Skeletal muscle tissue (tissue), 4 donors: ENCODE data around the gene VTI1A. TPM values are rescaled to one million over a fixed set of nuclear protein-coding genes. Genes with fewer than 3 reads are reported as not detected.

Experiments
- H3K27ac ChIP-seq: one replicate; pipeline ENCODE4 v1.7.0; 2013; ENCODE audit warnings: mild to moderate bottlenecking, low read depth, low read length, inconsistent platforms
- H3K27me3 ChIP-seq, 3 donors: one replicate each; pipeline ENCODE4 v1.7.0; 2013; ENCODE audit warnings: low read length in 3 of 3; ENCODE audit not compliant: control insufficient read depth in 3 of 3, insufficient read depth in 3 of 3
- H3K36me3 ChIP-seq, 3 donors: one replicate each; pipeline ENCODE4 v1.7.0; 2013; ENCODE audit warnings: low read length in 3 of 3; ENCODE audit not compliant: control insufficient read depth in 3 of 3, insufficient read depth in 3 of 3
- H3K4me1 ChIP-seq, 3 donors: one replicate each; pipeline ENCODE4 v1.7.0; 2013; ENCODE audit warnings: low read length in 3 of 3, mild to moderate bottlenecking in 3 of 3; ENCODE audit not compliant: control insufficient read depth in 3 of 3, insufficient read depth in 3 of 3
- H3K4me3 ChIP-seq, 3 donors: one replicate each; pipeline ENCODE4 v1.7.0; 2013; ENCODE audit warnings: low read length in 3 of 3
- H3K9ac ChIP-seq, 3 donors: one replicate each; pipeline ENCODE4 v1.7.0; 2013; ENCODE audit warnings: low read length in 3 of 3, mild to moderate bottlenecking in 3 of 3, moderate library complexity in 2 of 3, low read depth in 1 of 3
- H3K9me3 ChIP-seq, 3 donors: one replicate each; pipeline ENCODE4 v1.7.0; 2013; ENCODE audit warnings: low read length in 3 of 3; ENCODE audit not compliant: control insufficient read depth in 3 of 3
- total RNA-seq: library from RNA; depleted of rRNA; stranded (reverse); fragments of >200 nt; gene quantifications from one replicate; pipeline ENCODE4 v1.2.3, GENCODE V29; 2014
- donor health status: Osteomylitis.

VTI1A gene
- total RNA-seq, 1 donor from 2014 or later = 18.3 TPM

DNA sequence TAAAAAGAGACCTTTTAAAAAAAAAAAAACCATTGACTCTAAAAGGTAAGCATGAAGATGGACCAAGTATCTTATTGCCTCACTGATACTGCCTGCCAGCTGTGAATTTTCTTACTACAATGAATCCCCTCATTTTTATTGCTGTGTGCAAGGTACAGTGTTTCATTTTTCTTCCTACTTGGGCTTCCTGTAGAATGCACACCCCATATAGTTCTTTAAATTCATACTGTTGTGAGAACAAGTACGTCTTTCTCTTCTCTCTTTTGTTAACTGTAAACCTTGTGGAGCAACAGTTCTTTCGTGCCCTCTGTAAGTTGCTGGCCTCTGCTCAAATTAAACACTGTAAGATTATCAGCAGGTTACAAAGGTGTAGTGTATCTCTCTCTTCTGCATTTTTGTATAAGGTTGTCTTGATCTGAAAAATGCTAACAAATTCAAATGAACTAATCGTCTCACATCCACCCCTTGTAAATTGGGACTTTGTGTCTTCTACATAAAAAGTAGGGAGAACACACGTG is 105.6 kb downstream of the VTI1A start:
- H3K36me3 ChIP-seq = no peaks in the 10 kb centered on the region
- no peak overlapping the region for H3K9ac ChIP-seq
- no peaks in the 10 kb centered on the region for H3K9me3 ChIP-seq
- no peaks in the 10 kb centered on the region for H3K27me3 ChIP-seq
- no peak overlapping the region for H3K27ac ChIP-seq
- H3K4me3 ChIP-seq = no peak overlapping the region
- H3K4me1 ChIP-seq = no peaks in the 10 kb centered on the region

DNA sequence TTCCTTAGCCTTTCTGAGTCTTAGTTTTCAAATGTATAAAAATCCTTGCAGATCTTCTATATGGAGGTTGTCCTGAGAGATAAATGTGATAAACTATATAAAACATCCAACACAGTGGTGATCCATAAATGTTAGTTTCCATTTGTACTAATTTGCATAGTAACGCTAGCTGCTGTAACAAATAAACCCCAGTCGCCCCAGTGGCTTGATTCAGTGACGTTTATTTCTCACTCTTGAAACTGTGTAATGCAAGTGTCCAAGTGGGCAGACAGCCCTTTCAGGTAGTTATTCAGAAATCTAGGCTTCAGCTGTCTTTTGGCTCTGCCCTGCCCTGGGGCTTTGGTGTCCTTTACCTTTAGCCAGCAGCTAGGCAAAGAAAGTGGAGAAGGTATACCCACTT is 106.3 kb downstream of the VTI1A start:
- Histone ChIP-seq H3K27ac (no peak overlapping the region), H3K9me3 (no peaks in the 10 kb centered on the region), H3K9ac (no peak overlapping the region), H3K4me3 (no peak overlapping the region), H3K4me1 (no peaks in the 10 kb centered on the region), H3K27me3 (no peaks in the 10 kb centered on the region), H3K36me3 (no peaks in the 10 kb centered on the region)

DNA sequence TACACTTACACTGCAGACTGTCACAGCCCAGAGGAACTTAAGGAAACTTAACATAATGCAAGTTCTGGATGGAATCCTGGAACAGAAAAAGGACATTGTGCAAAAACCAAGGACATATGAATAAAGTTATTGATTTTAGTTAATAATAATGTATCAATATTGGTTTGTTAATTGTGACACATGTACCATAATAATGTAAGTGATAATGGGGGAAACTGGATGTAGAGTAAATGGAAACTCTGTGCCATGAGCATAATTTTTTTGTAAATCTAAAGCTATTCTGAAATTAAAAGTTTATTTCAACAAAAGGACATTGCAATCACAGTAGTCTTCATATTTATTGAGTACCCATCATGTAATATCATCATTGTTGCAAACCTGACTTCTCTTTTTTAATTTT is 107.2 kb downstream of the VTI1A start:
- no peaks in the 10 kb centered on the region for H3K36me3 ChIP-seq
- no peak overlapping the region for H3K9ac ChIP-seq
- H3K27ac ChIP-seq = no peak overlapping the region
- H3K27me3 ChIP-seq = no peaks in the 10 kb centered on the region
- no peaks in the 10 kb centered on the region for H3K4me1 ChIP-seq
- no peak overlapping the region for H3K4me3 ChIP-seq
- H3K9me3 ChIP-seq = no peaks in the 10 kb centered on the region

DNA sequence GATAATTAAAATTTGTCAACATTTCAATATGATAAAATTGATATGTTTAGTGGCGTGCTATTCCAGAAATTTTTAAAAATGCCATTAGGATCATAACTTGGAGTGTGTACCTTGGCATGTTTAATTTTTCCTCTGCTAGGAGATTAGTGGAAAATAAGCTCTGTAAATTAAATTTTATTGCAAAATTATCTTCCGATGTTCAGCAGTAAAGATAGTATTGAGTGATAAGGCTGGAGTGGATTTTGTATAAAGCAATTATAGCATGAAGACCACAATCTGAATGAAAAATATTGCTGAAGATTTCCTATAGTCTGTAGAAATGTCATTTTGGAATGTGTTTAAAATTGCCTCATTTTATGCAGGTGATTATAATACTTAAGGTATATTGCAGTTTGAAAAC is 110.2 kb downstream of the VTI1A start:
- Histone ChIP-seq H3K9ac (no peak overlapping the region), H3K27me3 (no peaks in the 10 kb centered on the region), H3K9me3 (no peaks in the 10 kb centered on the region), H3K27ac (no peak overlapping the region), H3K4me1 (no peaks in the 10 kb centered on the region), H3K4me3 (no peak overlapping the region), H3K36me3 (no peaks in the 10 kb centered on the region)

DNA sequence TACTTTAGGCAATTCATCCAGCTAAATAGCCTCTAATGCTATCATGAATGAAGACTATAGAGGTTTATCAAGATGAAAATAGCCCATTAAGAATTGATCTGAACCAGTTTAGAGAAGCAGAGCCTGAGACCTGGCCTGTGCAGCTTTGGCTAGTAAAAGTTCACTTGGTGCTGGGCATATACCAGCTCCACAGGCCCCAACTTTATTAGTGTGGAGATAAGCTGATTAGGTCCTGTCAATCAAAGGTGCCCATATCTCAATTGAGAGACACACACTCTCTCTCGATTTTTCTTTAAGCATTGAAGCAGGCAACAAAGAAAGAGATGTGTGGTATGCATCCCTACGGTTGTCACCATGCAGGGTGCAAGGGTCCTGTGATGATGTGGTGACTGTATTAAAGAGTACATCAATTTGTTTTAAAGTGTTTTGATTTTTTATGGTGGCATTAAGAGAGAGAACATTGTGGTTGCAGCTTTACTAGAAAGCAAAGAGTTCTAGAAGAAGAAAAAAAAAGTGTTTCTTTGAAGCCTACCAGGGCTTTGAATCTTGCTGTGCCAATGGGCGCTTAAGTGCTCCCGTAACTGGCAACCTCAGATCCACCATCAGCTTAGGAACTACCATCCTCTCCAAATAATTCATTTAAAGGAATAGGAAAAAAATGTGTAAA is 111.6 kb downstream of the VTI1A start:
- no peak overlapping the region for H3K27ac ChIP-seq
- H3K36me3 ChIP-seq = no peaks in the 10 kb centered on the region
- H3K9me3 ChIP-seq = no peaks in the 10 kb centered on the region
- H3K4me1 ChIP-seq = no peaks in the 10 kb centered on the region
- H3K27me3 ChIP-seq = no peaks in the 10 kb centered on the region
- H3K4me3 ChIP-seq = no peak overlapping the region
- H3K9ac ChIP-seq = no peak overlapping the region

DNA sequence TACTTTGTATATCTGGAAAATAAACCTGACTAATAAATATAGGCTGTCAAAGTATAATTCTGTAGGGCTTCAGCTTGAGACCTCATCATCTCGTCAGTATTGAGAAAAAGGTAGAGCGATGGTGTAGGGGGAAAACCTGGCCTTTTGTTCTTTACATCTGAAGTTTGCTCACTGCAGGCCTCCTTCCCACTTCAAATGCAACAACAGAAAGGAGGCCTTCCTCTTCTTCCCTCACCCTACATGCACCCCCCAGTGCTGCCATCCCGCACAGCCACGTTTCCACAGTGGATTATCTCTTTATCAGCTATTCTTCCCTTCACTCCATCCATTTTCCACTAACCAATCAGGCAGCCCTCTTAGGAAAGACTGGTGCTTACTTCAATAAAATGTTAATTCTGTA is 112.3 kb downstream of the VTI1A start:
- Histone ChIP-seq H3K9me3 (no peaks in the 10 kb centered on the region), H3K27ac (no peak overlapping the region), H3K9ac (no peak overlapping the region), H3K36me3 (no peaks in the 10 kb centered on the region), H3K27me3 (no peaks in the 10 kb centered on the region), H3K4me3 (no peak overlapping the region), H3K4me1 (no peaks in the 10 kb centered on the region)

DNA sequence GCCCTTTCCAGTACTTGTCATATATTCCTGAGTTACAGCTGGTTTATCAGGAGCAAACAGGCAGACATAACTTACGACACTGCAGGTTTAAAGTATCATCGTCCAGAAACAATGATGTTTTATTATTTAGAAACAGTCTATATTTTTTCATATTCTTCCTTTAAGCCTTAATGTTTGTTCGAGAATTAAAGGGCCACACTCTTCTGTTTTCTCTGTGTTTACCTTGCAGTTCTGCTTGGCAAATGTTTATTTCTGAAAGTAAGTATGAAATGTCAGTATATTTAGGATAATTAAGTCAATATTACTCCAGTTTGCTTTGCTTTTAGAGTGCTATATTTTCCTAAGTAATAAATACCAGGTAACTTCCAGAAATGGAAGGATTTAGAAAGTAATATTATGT is 115.1 kb downstream of the VTI1A start:
- Histone ChIP-seq H3K4me1 (no peaks in the 10 kb centered on the region), H3K27me3 (no peaks in the 10 kb centered on the region), H3K9ac (no peak overlapping the region), H3K4me3 (no peak overlapping the region), H3K36me3 (no peaks in the 10 kb centered on the region), H3K27ac (no peak overlapping the region), H3K9me3 (no peaks in the 10 kb centered on the region)

DNA sequence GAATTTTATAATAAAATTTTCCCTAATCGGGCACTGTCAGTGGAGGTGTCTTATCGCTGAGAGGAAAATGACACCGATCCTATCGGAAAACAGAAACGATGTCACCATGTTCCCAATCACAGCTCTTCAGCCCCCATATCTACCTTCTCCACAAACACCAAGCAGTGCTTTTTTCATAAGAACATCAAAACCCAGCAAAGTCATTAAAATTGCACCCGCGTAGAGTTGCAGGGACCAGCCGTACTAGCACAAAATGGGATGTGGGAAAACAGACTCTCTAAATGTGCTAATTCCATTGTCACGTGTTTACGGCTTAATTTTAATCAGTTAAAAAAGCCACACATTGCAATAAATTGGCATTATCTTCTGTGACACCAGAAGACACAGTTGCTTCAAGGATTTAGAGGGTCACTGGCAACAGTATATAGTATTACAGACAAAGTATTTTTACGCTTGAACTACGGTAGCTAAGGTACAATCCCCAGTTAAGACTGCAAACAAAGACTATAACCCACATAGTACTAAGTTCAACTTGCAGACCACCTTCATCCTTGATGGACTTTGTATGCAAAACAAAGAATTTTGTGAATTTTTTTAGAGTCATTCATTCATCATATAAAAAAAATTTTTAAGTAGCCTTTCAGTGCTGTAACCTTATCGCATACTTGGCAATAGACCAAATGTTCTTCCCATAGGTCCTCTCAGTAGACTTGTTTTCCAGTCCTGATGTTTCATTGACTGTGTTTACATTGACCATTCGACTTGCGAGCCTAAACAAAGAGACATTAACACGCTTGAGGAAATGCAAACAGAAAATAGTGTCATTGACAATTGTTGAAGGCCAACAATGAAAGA is 116.0 kb downstream of the VTI1A start:
- no peak overlapping the region for H3K27ac ChIP-seq
- no peak overlapping the region for H3K4me3 ChIP-seq
- no peaks in the 10 kb centered on the region for H3K4me1 ChIP-seq
- no peaks in the 10 kb centered on the region for H3K9me3 ChIP-seq
- no peaks in the 10 kb centered on the region for H3K36me3 ChIP-seq
- H3K27me3 ChIP-seq = no peaks in the 10 kb centered on the region
- H3K9ac ChIP-seq = no peak overlapping the region

DNA sequence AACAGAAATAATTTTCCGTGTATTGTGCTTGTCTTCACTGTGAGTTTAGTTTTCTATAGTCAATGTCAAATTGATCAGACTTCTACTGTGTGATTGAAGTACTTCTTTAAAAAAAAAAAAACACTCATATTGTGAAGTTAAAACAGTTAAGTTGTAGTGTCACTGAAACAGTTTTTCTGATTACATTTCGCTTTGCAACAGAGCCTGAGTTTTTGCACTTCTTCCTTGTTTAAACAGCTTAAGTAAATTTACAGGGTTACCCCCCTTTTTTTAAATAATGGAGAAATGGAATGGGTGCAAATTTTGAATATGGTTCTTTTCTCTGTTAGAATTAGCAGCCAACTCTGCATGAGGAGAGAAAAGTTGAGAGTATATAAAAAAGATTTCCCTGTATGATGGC is 117.3 kb downstream of the VTI1A start:
- H3K27me3 ChIP-seq = no peaks in the 10 kb centered on the region
- no peaks in the 10 kb centered on the region for H3K36me3 ChIP-seq
- H3K9ac ChIP-seq = no peak overlapping the region
- H3K4me3 ChIP-seq = no peak overlapping the region
- no peaks in the 10 kb centered on the region for H3K9me3 ChIP-seq
- H3K4me1 ChIP-seq = no peaks in the 10 kb centered on the region
- no peak overlapping the region for H3K27ac ChIP-seq

DNA sequence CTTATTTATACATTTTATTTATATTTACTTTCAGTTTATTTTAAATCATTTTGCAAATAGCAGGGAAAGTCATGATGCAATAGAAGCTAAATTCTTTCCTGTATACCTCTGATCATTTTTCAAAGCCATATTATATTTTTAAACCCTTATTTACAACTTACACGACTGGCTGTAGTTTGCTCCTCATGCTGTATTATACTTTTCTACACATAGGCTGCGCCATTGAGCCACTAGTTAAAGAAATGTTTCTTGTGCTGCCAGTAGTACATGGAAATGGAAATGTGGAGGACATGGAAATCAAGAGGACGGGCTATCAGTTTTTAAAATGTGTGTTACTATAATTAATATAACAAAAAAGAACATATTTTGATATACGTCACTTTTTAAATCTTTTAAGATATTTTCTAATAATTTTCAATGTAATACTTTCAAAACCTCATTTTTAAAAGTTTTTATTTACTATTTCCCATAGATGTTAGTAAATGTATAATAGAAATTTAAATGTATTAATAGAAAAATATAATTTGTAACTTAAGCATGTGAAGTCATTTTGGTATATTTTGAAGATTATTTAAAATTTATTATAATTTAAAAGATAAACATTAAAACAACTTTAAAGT is 118.5 kb downstream of the VTI1A start:
- Histone ChIP-seq H3K27ac (no peak overlapping the region), H3K9me3 (no peaks in the 10 kb centered on the region), H3K27me3 (no peaks in the 10 kb centered on the region), H3K9ac (no peak overlapping the region), H3K4me1 (no peaks in the 10 kb centered on the region), H3K36me3 (no peaks in the 10 kb centered on the region), H3K4me3 (no peak overlapping the region)
